GM18868 (cell line): ENCODE results near the gene TSPYL1.
"Not testable (repeated sequence)": the region's sequence is repeated elsewhere in the genome, so short reads cannot be mapped to it uniquely, and the experiment has no call there.

Source experiments
- ATAC-seq: cut with Tn5 transposase; IDR thresholded peaks from one replicate; pipeline ENCODE4 v1.9.1; 2021; ENCODE audit warnings: mild to moderate bottlenecking, moderate library complexity; ENCODE audit not compliant: unreplicated experiment

TSPYL1 gene

GRCh38 chr6:116279232-116280160 lies at the start of gene TSPYL1:
Gene TSPYL1 (minus strand): TSS chr6:116279930. CDS start chr6:116279830, 100 bp downstream.
- peak; percentile 94 for ATAC-seq

DNA sequence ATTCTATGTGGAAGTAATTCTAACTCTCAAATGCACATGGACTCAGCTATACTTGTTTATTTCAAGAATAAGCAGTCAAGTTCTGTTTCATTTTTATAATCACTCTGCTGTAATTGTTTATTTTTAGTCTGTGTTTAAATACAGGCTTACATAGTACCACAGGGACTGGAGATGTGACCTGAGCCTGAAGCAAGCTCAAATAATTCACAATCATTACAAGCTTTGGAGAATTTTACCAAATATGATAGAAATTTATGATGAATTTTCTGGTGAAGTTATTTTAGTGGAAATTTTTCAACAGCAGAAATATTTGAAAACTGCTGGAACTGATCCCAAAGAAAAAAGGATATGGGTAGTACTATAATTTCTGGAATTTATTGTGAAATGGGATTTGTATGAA lies 49.4 kb upstream of the TSPYL1 start:
- no peak for ATAC-seq

DNA sequence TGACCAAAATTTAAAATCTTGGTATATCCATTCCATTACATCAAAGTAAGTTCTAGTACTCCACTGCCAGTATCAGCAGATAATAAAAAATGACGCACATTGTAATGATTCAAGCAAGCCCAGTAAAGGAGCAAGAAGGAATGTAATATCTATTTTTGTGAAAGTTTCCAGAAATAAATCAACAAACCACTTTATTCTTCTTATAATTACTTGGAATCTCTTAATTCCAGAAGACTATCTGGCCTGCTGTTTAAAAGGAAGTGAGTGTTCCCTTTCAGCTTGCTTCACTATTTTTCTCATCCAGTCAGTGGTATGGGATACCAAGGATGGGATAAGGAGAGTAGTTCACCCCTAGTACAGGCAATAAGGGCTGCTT lies 48.8 kb upstream of the TSPYL1 start:
- ATAC-seq = no peak

GRCh38 chr6:116327803-116328527 lies 48.2 kb upstream of the TSPYL1 start:
- no peak for ATAC-seq

- no peak for ATAC-seq
Measured at GRCh38 chr6:116326996-116327395, 47.3 kb upstream of the TSPYL1 start.

- no peak for ATAC-seq
Measured at GRCh38 chr6:116326181-116326671, 46.5 kb upstream of the TSPYL1 start.

DNA sequence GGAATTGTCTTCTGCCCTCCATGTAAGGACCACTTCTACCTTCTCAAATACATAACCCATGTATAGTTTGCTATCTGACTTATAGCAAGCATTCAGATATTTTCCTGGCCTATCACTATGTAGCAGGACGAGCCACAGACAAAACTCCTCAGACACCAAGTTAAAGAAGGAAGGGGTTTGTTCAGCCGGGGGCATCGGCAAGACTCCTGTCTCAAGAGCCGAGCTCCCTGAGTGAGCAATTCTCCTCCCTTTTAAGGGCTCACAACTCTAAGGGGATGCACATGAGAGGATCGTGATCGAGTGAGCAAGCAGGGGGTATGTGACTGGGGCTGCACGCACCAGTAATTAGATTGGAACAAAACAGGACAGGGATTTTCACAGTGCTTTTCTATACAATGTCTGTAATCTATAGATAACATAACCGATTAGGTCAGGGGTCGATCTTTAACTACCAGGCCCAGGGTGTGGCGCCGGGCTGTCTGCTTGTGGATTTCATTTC lies 46.0 kb upstream of the TSPYL1 start:
- not testable (repeated sequence) for ATAC-seq

- no peak for ATAC-seq
Measured at GRCh38 chr6:116323863-116324262, 44.1 kb upstream of the TSPYL1 start.

DNA sequence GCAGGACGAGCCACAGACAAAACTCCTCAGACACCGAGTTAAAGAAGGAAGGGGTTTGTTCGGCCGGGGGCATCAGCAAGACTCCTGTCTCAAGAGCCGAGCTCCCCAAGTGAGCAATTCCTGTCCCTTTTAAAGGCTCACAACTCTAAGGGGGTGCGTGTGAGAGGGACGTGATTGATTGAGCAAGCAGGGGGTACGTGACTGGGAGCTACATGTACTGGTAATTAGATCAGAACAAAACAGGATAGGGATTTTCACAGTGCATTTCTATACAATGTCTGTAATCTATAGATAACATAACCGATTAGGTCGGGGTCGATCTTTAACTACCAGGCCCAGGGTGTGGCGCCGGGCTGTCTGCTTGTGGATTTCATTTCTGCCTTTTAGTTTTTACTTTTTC lies 42.2 kb upstream of the TSPYL1 start:
- not testable (repeated sequence) for ATAC-seq

GRCh38 chr6:116316772-116317467 lies 37.2 kb upstream of the TSPYL1 start:
- no peak for ATAC-seq

DNA sequence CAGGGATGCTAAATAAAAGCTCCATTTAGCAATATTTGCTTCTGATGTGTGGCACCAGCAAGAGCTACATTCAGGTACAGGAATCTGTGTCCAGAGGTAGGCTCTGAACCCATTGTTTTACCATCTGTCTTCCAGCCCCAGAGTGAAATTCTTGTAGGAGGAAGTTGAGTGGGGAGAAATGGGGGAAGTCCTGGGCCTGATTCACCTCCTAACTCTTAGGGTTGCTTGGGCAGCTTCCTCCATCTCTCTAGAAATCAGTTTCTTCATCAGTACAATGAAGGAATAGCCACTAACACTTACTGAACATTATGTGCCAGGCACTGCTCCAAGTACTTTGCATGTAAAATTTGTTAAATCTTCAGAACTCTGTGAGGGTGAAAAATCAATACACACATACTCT lies 35.1 kb upstream of the TSPYL1 start:
- ATAC-seq = peak; percentile 84

DNA sequence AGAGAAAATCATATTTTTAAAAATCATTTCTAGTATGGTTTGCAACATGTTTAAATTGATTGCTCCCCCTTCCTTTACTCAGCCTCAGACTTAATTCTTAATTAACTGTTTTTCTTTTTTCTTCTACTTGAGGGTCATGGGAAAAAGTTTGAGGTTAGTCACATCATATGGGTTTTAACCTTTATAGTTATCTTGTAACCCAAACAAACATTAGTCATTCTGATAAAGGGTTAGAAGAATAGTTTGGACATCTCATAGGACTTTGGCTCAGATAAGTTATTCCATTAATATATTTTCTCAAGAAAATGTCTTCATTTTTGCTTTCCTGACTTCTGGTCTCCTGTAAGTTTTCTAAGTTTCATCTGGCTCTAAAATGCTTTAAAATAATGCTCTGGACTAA lies 34.5 kb upstream of the TSPYL1 start:
- no peak for ATAC-seq

GRCh38 chr6:116313101-116313776 lies 33.5 kb upstream of the TSPYL1 start:
- no peak for ATAC-seq

DNA sequence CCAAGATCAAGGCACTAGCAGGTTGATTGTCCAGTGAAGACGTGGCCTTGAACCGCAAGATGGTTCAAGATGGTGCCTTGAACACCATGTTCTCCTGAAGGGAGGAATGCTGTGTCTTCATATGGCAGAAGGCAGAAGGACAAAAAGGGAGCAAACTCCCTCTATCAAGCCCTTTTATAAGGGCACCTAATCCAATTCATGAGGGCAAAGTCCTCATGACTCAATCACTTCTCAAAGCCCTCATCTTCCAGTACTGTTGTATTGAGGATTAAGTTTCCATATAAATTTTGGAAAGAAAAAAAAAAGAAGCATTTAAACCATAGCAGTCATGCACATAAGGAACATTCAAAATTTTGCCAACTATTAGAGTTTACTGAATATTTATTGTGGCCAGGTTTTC lies 29.9 kb upstream of the TSPYL1 start:
- ATAC-seq = no peak

DNA sequence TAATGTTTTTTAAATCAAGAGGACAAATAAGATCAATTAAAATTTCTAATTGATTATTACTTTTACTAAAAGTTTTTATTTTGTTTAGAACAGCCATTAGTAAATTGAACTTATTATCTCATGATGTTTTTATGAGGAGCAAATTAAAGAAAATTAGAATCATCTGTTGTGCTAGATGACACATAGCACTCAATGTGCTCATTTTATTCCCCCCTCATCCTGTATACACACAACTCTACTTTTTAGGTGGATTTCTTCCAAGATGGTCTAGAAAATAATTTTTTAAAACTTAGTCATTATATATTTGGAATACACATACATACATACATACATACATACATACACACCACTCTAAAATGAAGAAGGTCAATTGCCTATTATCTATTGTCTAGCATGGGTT lies 29.3 kb upstream of the TSPYL1 start:
- no peak for ATAC-seq

DNA sequence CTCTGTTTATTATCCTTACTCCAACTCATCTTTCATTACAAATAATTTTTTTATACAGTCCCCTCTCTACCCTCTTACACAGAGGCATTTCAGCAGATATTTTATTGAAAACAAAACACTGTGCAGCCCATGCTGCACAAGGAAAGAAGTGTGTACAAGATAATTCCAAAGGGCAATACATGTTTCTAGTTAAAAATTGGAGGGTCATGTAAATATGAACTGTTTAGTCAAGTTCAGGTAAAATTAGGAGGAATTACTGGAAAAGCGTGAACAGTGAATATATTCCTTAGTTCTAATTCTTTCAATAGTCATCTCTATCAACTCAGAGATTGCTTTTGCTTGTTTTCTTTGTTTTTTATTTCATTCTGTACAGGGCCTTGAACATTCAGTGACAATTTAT lies 27.9 kb upstream of the TSPYL1 start:
- no peak for ATAC-seq

DNA sequence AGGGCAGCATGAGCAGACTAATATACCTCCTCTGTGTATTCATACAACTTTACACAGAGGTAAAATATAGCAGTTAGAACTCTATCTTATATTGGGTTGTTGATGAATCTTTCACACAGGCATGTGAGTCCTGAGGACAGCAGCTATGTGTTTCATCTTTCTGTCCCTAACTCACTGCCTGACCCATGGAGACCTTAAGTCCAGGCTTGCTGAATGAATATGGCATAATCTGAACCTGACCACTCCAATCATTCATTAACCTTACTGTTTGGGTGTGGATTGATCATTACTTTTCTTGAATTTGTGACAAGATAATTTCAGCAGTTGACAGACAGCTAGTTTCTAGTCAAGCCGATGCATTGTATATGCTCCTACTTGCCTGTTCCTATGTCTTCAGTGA lies 27.3 kb upstream of the TSPYL1 start:
- ATAC-seq = no peak

- ATAC-seq = no peak
Measured at GRCh38 chr6:116304538-116305097, 24.9 kb upstream of the TSPYL1 start.

DNA sequence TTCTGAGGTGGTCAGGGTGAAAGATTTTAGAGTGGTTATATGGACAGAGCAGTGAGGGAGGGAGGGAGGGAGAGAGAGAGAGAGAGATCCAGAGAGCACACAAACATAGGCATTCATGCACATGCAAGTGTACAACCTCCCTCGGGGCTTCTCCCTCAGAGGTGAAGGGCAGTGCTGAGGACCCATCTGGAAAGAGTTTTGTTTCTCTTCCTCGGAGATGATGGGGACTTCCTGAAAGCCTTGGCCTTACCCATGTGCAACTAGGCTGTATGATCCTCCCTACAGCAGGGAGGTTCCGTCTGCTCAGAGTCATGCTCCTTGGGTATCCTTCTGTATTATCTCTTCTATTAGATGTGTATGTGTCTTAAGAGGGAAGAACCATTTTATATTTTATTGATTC lies 21.4 kb upstream of the TSPYL1 start:
- no peak for ATAC-seq

GRCh38 chr6:116300566-116300965 lies 20.8 kb upstream of the TSPYL1 start:
- no peak for ATAC-seq
